HEK293 (cell line): ENCODE results near the gene UQCRQ.
A peak's percentile ranks its signal among the peaks of the same experiment; 100 is the strongest.

ENCODE experiments used
- CTCF ChIA-PET: fragments of 350-600 bp; formaldehyde crosslinking; extraction: SDS; loops from one replicate; lab custom pipeline; 2021; ENCODE audit warnings: antibody characterized with exemption; lab: Yijun Ruan, JAX
- POLR2A ChIA-PET: fragments of 300-600 bp; formaldehyde crosslinking; extraction: SDS; loops from one replicate; lab custom pipeline; 2020; ENCODE audit warnings: antibody characterized with exemption, inconsistent platforms; lab: Yijun Ruan, JAX
- H3K27ac ChIP-seq: fragments of 200-500 bp; sonication (Bioruptor generic); 2 replicates; pipeline ENCODE4 v1.5.1; 2014; ENCODE audit warnings: low read depth, low read length, control low read depth, inconsistent platforms; ENCODE audit errors: extremely low read depth
- H3K36me3 ChIP-seq, 2 experiments: fragments of 200-500 bp in 1 of 2; sonication (Bioruptor generic) in 1 of 2; 1 replicate in 1 of 2; 2 replicates in 1 of 2; pipeline ENCODE4 v1.5.1; 2014 to 2017; ENCODE audit warnings: inconsistent platforms in 2 of 2, low read length in 2 of 2; ENCODE audit not compliant: control insufficient read depth in 2 of 2, insufficient read depth in 1 of 2
- H3K4me1 ChIP-seq: fragments of 200-500 bp; sonication (Bioruptor generic); 2 replicates; pipeline ENCODE4 v1.5.1; 2014; ENCODE audit warnings: mild to moderate bottlenecking, low read length, inconsistent platforms; ENCODE audit not compliant: control insufficient read depth, insufficient read depth
- H3K4me3 ChIP-seq: 2 replicates; pipeline ENCODE4 v1.5.1; 2011; ENCODE audit warnings: low read depth, mild to moderate bottlenecking, control low read depth, low read length, moderate library complexity
- H3K9me3 ChIP-seq: fragments of 200-500 bp; sonication (Bioruptor generic); 2 replicates; pipeline ENCODE4 v1.5.1; 2014; ENCODE audit warnings: low read depth, low read length, inconsistent platforms; ENCODE audit not compliant: control insufficient read depth, insufficient read depth
- EGR2 ChIP-seq: fragments of 450-650 bp; formaldehyde crosslinking; IDR thresholded peaks from 2 replicates; pipeline ENCODE4 v1.5.1; 2016; ENCODE audit warnings: low read depth, missing biosample characterization, missing genetic modification characterization
- FEZF1 ChIP-seq: fragments of 450-650 bp; formaldehyde crosslinking; IDR thresholded peaks from 2 replicates; pipeline ENCODE4 v1.5.1; 2016; ENCODE audit warnings: missing biosample characterization, missing genetic modification characterization
- HOXA7 ChIP-seq: sonication (generic); formaldehyde crosslinking; IDR thresholded peaks from 2 replicates; pipeline ENCODE4 v1.8.1; 2022; ENCODE audit warnings: missing genetic modification reagents, borderline replicate concordance
- SCRT2 ChIP-seq: fragments of 450-650 bp; formaldehyde crosslinking; IDR thresholded peaks from 2 replicates; pipeline ENCODE4 v1.5.1; 2016; ENCODE audit warnings: missing biosample characterization, missing genetic modification characterization
- SP7 ChIP-seq: fragments of 450-650 bp; formaldehyde crosslinking; IDR thresholded peaks from 2 replicates; pipeline ENCODE4 v1.5.1; 2016; ENCODE audit warnings: missing biosample characterization, missing genetic modification characterization
- ZBTB48 ChIP-seq: fragments of 450-650 bp; formaldehyde crosslinking; IDR thresholded peaks from 2 replicates; pipeline ENCODE4 v1.5.1; 2016; ENCODE audit warnings: missing biosample characterization, missing genetic modification characterization
- ZEB2 ChIP-seq: fragments of 450-650 bp; formaldehyde crosslinking; IDR thresholded peaks from 2 replicates; pipeline ENCODE4 v1.5.1; 2016; ENCODE audit warnings: missing biosample characterization, missing genetic modification characterization
- ZNF10 ChIP-seq: fragments of 450-650 bp; formaldehyde crosslinking; IDR thresholded peaks from 2 replicates; pipeline ENCODE4 v1.5.1; 2017; ENCODE audit warnings: missing biosample characterization, missing genetic modification characterization
- ZNF121 ChIP-seq: fragments of 450-650 bp; formaldehyde crosslinking; IDR thresholded peaks from 2 replicates; pipeline ENCODE4 v1.5.1; 2016; ENCODE audit warnings: missing biosample characterization, missing genetic modification characterization
- ZNF157 ChIP-seq: fragments of 450-650 bp; formaldehyde crosslinking; IDR thresholded peaks from 2 replicates; pipeline ENCODE4 v1.5.1; 2016; ENCODE audit warnings: missing biosample characterization, missing genetic modification characterization
- ZNF169 ChIP-seq: fragments of 450-650 bp; formaldehyde crosslinking; IDR thresholded peaks from 2 replicates; pipeline ENCODE4 v1.5.1; 2016; ENCODE audit warnings: missing biosample characterization, missing genetic modification characterization
- ZNF302 ChIP-seq: fragments of 450-650 bp; formaldehyde crosslinking; IDR thresholded peaks from 2 replicates; pipeline ENCODE4 v1.5.1; 2016; ENCODE audit warnings: missing biosample characterization, missing genetic modification characterization, low read depth
- ZNF311 ChIP-seq: fragments of 450-650 bp; formaldehyde crosslinking; IDR thresholded peaks from 2 replicates; pipeline ENCODE4 v1.5.1; 2017; ENCODE audit warnings: missing biosample characterization, missing genetic modification characterization, borderline replicate concordance
- ZNF37A ChIP-seq: fragments of 450-650 bp; IDR thresholded peaks from 2 replicates; pipeline ENCODE4 v1.5.1; 2018; ENCODE audit warnings: missing biosample characterization, missing genetic modification characterization
- ZNF391 ChIP-seq: fragments of 450-650 bp; formaldehyde crosslinking; IDR thresholded peaks from 2 replicates; pipeline ENCODE4 v1.5.1; 2016; ENCODE audit warnings: low read depth, missing biosample characterization, missing genetic modification characterization, borderline replicate concordance
- ZNF664 ChIP-seq: fragments of 450-650 bp; formaldehyde crosslinking; IDR thresholded peaks from 2 replicates; pipeline ENCODE4 v1.5.1; 2016; ENCODE audit warnings: missing biosample characterization, missing genetic modification characterization
- TF ChIP-seq, protein P1 (sequence below): fragments of 450-650 bp; formaldehyde crosslinking; IDR thresholded peaks from 2 replicates; pipeline ENCODE4 v1.5.1; 2016; ENCODE audit warnings: missing biosample characterization, missing genetic modification characterization
- TF ChIP-seq, protein P2 (sequence below): fragments of 450-650 bp; formaldehyde crosslinking; IDR thresholded peaks from 2 replicates; pipeline ENCODE4 v1.5.1; 2016; ENCODE audit warnings: missing biosample characterization, missing genetic modification characterization

UQCRQ gene

DNA sequence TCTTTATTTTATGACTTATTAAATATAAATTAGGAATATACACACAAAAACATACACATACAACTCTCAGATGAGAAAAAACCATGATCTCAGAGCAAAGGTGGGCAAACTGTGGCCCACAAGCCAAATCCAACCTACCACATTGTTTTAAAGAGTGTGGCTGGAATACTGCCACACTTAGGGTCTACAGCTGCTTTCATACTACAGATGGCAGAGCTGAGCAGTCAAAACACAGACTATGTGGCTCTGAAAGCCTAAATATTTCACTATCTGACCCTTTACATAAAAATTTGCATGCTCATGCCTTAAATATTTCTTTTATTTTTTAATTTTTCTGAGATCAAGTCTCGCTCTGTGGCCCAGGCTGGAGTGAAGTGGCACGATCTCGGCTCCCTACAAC, 35.3 kb downstream of the UQCRQ start:
- POLR2A ChIA-PET = no interaction called here

DNA sequence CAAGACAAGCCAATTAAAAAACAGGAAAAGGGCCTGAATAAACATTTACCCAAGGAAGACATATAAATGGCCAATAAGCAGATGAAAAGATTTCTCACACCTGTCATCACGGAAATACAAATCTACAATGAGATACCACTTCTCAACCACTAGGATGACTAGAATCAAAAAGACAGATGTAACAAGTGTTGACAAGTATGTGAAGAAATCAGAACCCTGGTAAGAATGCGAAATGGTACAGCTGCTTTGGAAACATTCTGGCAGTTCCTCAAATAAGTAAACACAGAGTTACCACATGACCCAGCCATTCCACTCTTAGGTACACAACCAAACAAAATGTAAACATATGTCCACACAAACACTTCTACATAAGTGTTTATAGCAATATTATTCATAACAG, 39.5 kb downstream of the UQCRQ start:
- TF ChIP-seq ZNF121 (tag by site-specific recombination) (no peak), HOXA7 (no peak), ZNF391 (tag by site-specific recombination) (no peak), FEZF1 (peak; percentile 46; the same call in 1 of the 2 replicates), EGR2 (tag by site-specific recombination) (no peak), ZBTB48 (tag by site-specific recombination) (no peak), SCRT2 (tag by site-specific recombination) (peak; percentile 44; the same call in 1 of the 2 replicates)
- TF ChIP-seq, protein P1, sequence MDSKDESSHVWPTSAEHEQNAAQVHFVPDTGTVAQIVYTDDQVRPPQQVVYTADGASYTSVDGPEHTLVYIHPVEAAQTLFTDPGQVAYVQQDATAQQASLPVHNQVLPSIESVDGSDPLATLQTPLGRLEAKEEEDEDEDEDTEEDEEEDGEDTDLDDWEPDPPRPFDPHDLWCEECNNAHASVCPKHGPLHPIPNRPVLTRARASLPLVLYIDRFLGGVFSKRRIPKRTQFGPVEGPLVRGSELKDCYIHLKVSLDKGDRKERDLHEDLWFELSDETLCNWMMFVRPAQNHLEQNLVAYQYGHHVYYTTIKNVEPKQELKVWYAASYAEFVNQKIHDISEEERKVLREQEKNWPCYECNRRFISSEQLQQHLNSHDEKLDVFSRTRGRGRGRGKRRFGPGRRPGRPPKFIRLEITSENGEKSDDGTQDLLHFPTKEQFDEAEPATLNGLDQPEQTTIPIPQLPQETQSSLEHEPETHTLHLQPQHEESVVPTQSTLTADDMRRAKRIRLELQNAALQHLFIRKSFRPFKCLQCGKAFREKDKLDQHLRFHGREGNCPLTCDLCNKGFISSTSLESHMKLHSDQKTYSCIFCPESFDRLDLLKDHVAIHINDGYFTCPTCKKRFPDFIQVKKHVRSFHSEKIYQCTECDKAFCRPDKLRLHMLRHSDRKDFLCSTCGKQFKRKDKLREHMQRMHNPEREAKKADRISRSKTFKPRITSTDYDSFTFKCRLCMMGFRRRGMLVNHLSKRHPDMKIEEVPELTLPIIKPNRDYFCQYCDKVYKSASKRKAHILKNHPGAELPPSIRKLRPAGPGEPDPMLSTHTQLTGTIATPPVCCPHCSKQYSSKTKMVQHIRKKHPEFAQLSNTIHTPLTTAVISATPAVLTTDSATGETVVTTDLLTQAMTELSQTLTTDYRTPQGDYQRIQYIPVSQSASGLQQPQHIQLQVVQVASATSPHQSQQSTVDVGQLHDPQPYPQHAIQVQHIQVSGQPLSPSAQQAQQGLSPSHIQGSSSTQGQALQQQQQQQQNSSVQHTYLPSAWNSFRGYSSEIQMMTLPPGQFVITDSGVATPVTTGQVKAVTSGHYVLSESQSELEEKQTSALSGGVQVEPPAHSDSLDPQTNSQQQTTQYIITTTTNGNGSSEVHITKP (tag by site-specific recombination) = peak; percentile 47
- TF ChIP-seq, protein P2, sequence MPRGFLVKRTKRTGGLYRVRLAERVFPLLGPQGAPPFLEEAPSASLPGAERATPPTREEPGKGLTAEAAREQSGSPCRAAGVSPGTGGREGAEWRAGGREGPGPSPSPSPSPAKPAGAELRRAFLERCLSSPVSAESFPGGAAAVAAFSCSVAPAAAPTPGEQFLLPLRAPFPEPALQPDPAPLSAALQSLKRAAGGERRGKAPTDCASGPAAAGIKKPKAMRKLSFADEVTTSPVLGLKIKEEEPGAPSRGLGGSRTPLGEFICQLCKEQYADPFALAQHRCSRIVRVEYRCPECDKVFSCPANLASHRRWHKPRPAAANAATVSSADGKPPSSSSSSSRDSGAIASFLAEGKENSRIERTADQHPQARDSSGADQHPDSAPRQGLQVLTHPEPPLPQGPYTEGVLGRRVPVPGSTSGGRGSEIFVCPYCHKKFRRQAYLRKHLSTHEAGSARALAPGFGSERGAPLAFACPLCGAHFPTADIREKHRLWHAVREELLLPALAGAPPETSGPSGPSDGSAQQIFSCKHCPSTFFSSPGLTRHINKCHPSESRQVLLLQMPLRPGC (tag by site-specific recombination) = no peak
- Histone ChIP-seq H3K9me3 (no peaks in the 10 kb centered on the region), H3K36me3 (peaks cover 20 to 47% of the 10 kb centered on the region in 2 experiments), H3K4me1 (no peaks in the 10 kb centered on the region), H3K27ac (no peak overlapping the region), H3K4me3 (no peak overlapping the region)
- CTCF ChIA-PET = interaction anchor here (0.6 to 1.0 kb wide), 3 partner anchors 23 to 392 kb away, joined by 3 read pairs; no protein-coding TSS in a partner anchor
- POLR2A ChIA-PET = no interaction called here

More for the DNA sequence above, 35.3 kb downstream of the UQCRQ start:
- no peak overlapping the region for H3K27ac ChIP-seq
- H3K4me1 ChIP-seq = no peaks in the 10 kb centered on the region
- TF ChIP-seq ZNF169 (tag by site-specific recombination) (no peak), ZNF157 (no peak), ZNF664 (tag by site-specific recombination) (no peak), ZNF10 (no peak), ZNF302 (no peak), ZNF311 (tag by site-specific recombination) (no peak), ZEB2 (tag by site-specific recombination) (no peak)
- H3K9me3 ChIP-seq = no peaks in the 10 kb centered on the region
- H3K4me3 ChIP-seq = no peak overlapping the region
- CTCF ChIA-PET = interaction anchor here (0.7 kb wide), 2 partner anchors 34 to 1133 kb away, joined by 3 to 5 read pairs; no protein-coding TSS in a partner anchor
- H3K36me3 ChIP-seq = peaks cover 50 to 57% of the 10 kb centered on the region in 2 experiments

DNA sequence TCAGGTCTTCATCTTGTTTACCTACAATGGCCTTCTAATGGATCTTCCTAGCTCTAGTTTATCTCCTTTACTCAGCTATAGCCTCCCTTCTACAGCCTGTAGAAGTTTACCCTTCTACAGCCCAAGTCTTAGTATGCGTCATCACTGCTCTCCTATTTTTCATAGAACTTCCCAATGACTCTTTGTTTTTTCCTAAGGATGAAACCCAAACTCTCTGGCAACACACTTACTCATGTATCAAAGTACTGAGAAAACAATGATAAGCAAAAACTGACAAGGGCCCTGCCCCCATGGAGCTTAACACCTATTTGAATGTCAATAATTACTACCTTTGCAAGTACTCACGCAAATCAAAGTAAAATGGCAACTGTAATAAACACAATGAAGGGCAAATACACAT, 40.7 kb downstream of the UQCRQ start:
- no peaks in the 10 kb centered on the region for H3K4me1 ChIP-seq
- TF ChIP-seq SP7 (tag by site-specific recombination) (peak; percentile 58), ZNF37A (no peak)
- H3K36me3 ChIP-seq = peaks cover 20 to 41% of the 10 kb centered on the region in 2 experiments
- POLR2A ChIA-PET = no interaction called here
- no peaks in the 10 kb centered on the region for H3K9me3 ChIP-seq
- H3K27ac ChIP-seq = no peak overlapping the region
- CTCF ChIA-PET = interaction anchor here (1.0 kb wide), 1 partner anchor 22 kb away, joined by 4 read pairs; no protein-coding TSS in a partner anchor
- H3K4me3 ChIP-seq = no peak overlapping the region
